Osteoblast (primary cell): ENCODE results near the gene IGF2BP1. TPM values are rescaled to one million over a fixed set of nuclear protein-coding genes. Genes with fewer than 3 reads are reported as not detected.

Experiments used
- DNase-seq: peaks from one replicate; pipeline ENCODE4 v3.0.0; 2011; ENCODE audit warnings: low spot score, mixed read lengths; ENCODE audit not compliant: insufficient read length; ENCODE audit errors: missing footprints
- H2AFZ ChIP-seq: 2 replicates; pipeline ENCODE4 v1.6.0; 2011; ENCODE audit warnings: mild to moderate bottlenecking, low read length
- H3K27ac ChIP-seq: 2 replicates; pipeline ENCODE4 v1.5.1; 2011; ENCODE audit warnings: mild to moderate bottlenecking, low read depth, low read length, moderate library complexity
- H3K27me3 ChIP-seq: 2 replicates; pipeline ENCODE4 v1.6.0; 2012; ENCODE audit warnings: mild to moderate bottlenecking, control low read depth, inconsistent platforms, low read length, moderate library complexity; ENCODE audit not compliant: insufficient read depth
- H3K36me3 ChIP-seq: 2 replicates; pipeline ENCODE4 v1.5.1; 2011; ENCODE audit warnings: mild to moderate bottlenecking, low read length, control low read depth, moderate library complexity; ENCODE audit not compliant: insufficient read depth
- H3K4me1 ChIP-seq: 2 replicates; pipeline ENCODE4 v1.5.1; 2011; ENCODE audit warnings: mild to moderate bottlenecking, low read length, control low read depth, moderate library complexity; ENCODE audit not compliant: insufficient read depth
- H3K4me2 ChIP-seq: 2 replicates; pipeline ENCODE4 v1.6.0; 2011; ENCODE audit warnings: mild to moderate bottlenecking, low read length; ENCODE audit not compliant: insufficient read depth
- H3K4me3 ChIP-seq: fragments of 200-600 bp; sonication (generic); 3 replicates; pipeline ENCODE4 v1.5.1; 2012; ENCODE audit warnings: mild to moderate bottlenecking, low read length, inconsistent platforms; ENCODE audit not compliant: insufficient read depth
- H3K79me2 ChIP-seq: 2 replicates; pipeline ENCODE4 v1.6.0; 2012; ENCODE audit warnings: mild to moderate bottlenecking, low read length, control low read depth, inconsistent platforms; ENCODE audit not compliant: insufficient read depth
- H3K9me3 ChIP-seq: 2 replicates; pipeline ENCODE4 v1.5.1; 2011; ENCODE audit warnings: low read depth, low read length, control low read depth
- H4K20me1 ChIP-seq: 2 replicates; pipeline ENCODE4 v1.6.0; 2012; ENCODE audit warnings: mild to moderate bottlenecking, low read length, control low read depth; ENCODE audit not compliant: insufficient read depth
- total RNA-seq: library from RNA; depleted of rRNA; stranded (reverse); fragments of >200 nt; gene quantifications from 2 replicates; pipeline ENCODE4 v1.2.3, GENCODE V29; 2012
- TF ChIP-seq, protein P1 (sequence below): IDR thresholded peaks from 2 replicates; pipeline ENCODE4 v1.5.1; 2011; ENCODE audit warnings: mild to moderate bottlenecking, low read depth, low read length, moderate library complexity; ENCODE audit errors: extremely low read depth

Gene IGF2BP1
- total RNA-seq, 1 donor, result 1.4 TPM

DNA sequence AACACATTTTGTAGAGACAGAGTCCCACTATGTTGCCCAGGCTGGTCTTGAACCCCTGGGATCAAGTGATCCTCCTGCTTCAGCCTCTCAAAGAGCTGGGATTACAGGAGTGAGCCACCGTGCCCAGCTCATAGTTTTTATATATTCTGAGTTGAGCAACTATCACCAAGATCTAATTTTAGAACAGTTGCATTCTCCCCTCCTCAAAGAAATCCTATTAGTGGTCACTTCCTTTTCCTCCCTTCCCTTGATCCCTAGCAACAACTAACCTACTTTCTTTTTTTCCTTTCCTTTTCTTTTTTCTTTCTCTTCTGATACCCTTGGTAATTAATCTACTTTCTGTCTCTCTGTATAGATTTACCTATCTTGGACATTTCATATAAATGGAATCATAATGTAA, 73.9 kb downstream of the IGF2BP1 start:
- H3K27ac ChIP-seq, result no peak overlapping the region
- no peaks in the 10 kb centered on the region for H3K79me2 ChIP-seq
- H3K36me3 ChIP-seq, result no peaks in the 10 kb centered on the region
- DNase-seq, result no peak
- H3K9me3 ChIP-seq, result no peaks in the 10 kb centered on the region
- no peaks in the 10 kb centered on the region for H4K20me1 ChIP-seq
- H3K27me3 ChIP-seq, result no peaks in the 10 kb centered on the region
- peaks cover 5% of the 10 kb centered on the region for H3K4me1 ChIP-seq
- TF ChIP-seq, protein P1, sequence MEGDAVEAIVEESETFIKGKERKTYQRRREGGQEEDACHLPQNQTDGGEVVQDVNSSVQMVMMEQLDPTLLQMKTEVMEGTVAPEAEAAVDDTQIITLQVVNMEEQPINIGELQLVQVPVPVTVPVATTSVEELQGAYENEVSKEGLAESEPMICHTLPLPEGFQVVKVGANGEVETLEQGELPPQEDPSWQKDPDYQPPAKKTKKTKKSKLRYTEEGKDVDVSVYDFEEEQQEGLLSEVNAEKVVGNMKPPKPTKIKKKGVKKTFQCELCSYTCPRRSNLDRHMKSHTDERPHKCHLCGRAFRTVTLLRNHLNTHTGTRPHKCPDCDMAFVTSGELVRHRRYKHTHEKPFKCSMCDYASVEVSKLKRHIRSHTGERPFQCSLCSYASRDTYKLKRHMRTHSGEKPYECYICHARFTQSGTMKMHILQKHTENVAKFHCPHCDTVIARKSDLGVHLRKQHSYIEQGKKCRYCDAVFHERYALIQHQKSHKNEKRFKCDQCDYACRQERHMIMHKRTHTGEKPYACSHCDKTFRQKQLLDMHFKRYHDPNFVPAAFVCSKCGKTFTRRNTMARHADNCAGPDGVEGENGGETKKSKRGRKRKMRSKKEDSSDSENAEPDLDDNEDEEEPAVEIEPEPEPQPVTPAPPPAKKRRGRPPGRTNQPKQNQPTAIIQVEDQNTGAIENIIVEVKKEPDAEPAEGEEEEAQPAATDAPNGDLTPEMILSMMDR, result no peak
- H2AFZ ChIP-seq, result no peak overlapping the region
- H3K4me2 ChIP-seq, result no peak overlapping the region
- H3K4me3 ChIP-seq, result no peak overlapping the region

DNA sequence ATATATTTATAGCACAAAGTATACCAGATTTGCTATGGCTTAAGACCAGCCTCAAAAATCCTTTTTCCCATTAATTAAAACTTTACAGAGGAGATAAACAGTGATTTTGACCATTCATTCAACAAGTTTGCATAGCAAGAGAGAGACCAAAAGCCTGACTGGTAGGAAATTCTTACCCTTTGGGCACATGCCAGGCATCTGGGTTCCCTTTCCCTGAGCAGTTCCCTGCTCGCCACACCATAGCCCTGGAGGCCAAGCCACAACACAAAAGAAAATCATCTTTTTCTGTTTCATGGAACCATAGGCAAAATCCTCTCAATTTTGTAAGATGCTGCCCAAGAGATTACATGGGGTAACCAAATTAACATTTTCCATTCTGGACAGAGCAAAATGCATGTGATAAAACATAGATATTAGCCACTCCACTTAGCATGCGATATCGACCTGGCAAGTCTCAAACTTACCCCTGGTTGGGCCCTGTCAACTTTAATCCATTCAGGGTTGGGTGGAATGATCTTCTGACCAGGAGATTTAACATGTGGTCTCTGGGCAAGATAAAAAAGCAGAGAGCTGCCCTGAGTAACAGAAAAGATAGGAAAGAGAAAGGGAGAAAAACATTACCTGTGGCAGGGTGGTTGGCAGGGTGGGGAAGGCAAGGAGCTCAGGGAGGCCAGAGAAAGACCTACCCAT, 77.8 kb downstream of the IGF2BP1 start:
- H3K4me3 ChIP-seq, result no peak overlapping the region
- TF ChIP-seq, protein P1, result no peak
- no peak overlapping the region for H3K4me2 ChIP-seq
- no peak overlapping the region for H3K27ac ChIP-seq
- no peaks in the 10 kb centered on the region for H3K36me3 ChIP-seq
- H3K79me2 ChIP-seq, result no peaks in the 10 kb centered on the region
- DNase-seq, result no peak
- peaks cover 20% of the 10 kb centered on the region for H3K4me1 ChIP-seq
- H4K20me1 ChIP-seq, result no peaks in the 10 kb centered on the region
- H3K9me3 ChIP-seq, result no peaks in the 10 kb centered on the region
- H2AFZ ChIP-seq, result no peak overlapping the region
- no peaks in the 10 kb centered on the region for H3K27me3 ChIP-seq

DNA sequence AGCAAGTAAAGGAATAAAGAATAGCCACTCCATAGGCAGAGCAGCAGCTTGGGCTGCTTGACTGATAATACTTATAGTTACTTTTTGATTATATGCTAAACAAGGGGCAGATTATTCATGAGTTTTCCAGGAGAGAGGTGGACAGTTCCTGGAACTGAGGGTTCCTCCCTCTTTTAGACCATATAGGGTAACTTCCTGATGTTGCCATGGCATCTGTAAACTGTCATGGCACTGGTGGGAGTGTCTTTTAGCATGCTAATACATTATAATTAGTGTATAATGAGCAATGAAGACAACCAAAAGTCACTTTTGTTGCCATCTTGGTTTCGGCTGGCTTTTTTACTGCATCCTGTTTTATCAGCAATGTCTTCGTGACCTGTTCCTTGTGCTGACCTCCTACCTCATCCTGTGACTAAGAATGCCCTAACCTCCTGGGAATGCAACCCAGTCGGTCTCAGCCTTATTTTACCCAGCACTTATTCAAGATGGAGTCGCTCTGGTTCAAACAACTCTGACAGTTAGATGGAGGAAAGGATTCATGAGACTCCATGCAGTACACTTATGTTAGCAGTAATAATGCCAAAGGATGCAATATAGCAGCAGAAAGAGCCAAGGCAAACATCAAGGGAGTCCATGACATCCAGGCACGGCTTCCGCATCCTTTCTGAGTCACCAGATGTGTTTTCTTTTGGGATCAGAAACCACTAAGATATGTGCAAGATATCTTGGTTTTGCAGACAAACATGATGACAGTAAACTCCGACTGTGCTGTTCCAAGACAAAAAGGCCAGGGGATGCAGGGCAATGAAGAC, 79.6 kb downstream of the IGF2BP1 start:
- Histone ChIP-seq H3K27me3 (no peaks in the 10 kb centered on the region), H3K36me3 (no peaks in the 10 kb centered on the region), H3K4me1 (peaks cover 20% of the 10 kb centered on the region), H4K20me1 (no peaks in the 10 kb centered on the region), H3K9me3 (no peaks in the 10 kb centered on the region), H3K79me2 (no peaks in the 10 kb centered on the region), H2AFZ (peak overlapping the region; percentile 1), H3K4me2 (peak overlapping the region; percentile 34), H3K4me3 (no peak overlapping the region), H3K27ac (peak overlapping the region; percentile 75)
- TF ChIP-seq, protein P1, result no peak
- DNase-seq, result peak; percentile 88

GRCh38 chr17:49078248-49078647, 81.1 kb downstream of the IGF2BP1 start:
- TF ChIP-seq, protein P1, result no peak
- no peak overlapping the region for H3K4me2 ChIP-seq
- H3K27me3 ChIP-seq, result no peaks in the 10 kb centered on the region
- H3K27ac ChIP-seq, result no peak overlapping the region
- no peaks in the 10 kb centered on the region for H4K20me1 ChIP-seq
- H3K4me3 ChIP-seq, result no peak overlapping the region
- H2AFZ ChIP-seq, result no peak overlapping the region
- no peaks in the 10 kb centered on the region for H3K36me3 ChIP-seq
- DNase-seq, result no peak
- H3K9me3 ChIP-seq, result no peaks in the 10 kb centered on the region
- no peaks in the 10 kb centered on the region for H3K79me2 ChIP-seq
- peaks cover 20% of the 10 kb centered on the region for H3K4me1 ChIP-seq
